COLO668 (cell line): ENCODE results near the gene ZCCHC9.
"Not testable (repeated sequence)": the region's sequence is repeated elsewhere in the genome, so short reads cannot be mapped to it uniquely, and the experiment has no call there.

ENCODE experiments used
- DNase-seq: peaks from one replicate; lab custom pipeline; 2025; ENCODE audit not compliant: unreplicated experiment; lab: John Stamatoyannopoulos, UW

The ZCCHC9 gene

DNA sequence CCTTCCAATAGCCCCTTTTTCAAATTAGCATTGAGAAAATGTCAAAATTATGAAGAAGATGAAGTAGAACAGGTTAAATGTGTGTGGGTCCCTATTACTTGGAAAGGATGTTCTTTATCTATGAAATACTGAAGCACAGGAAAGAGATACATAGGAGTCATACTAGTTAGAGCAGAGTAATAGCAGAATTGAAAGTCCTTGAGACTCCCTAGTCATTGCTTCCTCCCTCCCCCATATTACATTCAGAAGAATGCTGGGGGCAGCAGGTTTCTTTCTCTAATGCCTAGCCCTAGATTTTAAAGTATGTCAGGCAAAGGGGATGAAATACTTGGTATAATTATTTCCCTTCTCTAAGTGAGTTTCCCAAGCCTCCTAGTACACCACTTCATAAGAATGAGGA, 4.4 kb downstream of the ZCCHC9 start:
- DNase-seq = no peak

DNA sequence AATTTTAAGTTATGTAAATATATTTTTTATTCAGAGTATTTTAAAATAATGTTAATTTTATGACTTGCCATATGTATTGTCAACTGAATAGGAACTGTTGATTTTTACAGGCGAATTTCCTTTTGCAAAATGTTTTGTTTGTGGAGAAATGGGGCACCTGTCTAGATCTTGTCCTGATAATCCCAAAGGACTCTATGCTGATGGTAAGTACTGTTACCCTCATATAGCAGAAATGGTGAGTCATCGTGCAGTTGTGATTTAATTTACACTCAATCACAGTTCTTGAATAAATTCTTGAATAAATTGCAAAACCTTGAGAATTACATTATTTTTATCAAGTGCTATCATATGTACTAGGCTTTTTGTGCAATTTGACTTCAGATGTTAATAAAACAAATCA, 7.4 kb downstream of the ZCCHC9 start:
- no peak for DNase-seq

DNA sequence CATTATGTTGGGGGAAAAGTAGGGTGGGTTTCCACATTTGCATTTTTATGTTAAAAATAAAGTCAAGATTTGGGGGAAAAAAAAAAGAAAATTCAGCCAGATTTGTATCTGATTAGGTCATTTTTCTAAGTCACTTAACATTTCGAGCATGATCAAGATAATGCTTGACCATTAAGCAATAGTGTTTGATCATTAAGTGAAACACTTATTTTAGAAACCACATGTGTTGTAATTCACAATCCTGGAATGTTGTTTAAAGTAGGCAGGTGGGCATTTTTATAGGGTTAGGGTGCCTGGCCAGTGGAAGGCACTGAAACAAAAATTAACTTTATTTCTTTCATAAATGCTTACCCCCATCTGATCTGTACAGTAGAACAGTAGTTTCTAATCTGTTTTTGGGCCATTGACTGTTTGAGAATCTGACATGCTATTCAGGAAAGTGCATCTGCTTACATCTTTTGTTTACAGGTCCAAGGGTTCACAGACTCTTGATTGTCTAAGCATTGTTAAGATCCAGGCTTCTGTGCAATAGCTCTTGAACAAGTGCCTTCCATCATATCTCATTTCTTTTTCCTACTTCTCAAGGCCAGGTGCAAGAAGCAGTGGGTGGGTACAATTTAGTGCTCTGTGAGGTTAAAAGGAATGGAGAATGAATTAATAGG, 9.1 kb downstream of the ZCCHC9 start:
- no peak for DNase-seq

DNA sequence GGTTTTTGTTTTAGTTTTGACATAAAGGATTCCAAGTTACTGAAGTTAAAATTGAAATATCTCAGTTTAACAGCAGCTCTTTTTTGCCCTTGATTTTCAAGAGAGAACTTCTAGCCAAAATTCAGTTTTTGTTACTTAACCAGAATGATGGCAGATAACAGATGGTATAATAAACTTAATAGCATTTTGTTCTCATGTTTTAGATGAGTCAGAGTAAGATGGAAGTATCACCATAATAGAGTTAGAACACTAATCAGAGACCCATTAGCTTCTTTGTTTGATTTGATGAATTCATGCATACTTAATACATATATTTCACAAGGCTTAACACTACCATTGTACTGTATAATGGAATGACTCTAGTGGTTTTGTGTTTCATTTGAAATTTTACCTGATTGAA, 11.9 kb downstream of the ZCCHC9 start:
- no peak for DNase-seq

DNA sequence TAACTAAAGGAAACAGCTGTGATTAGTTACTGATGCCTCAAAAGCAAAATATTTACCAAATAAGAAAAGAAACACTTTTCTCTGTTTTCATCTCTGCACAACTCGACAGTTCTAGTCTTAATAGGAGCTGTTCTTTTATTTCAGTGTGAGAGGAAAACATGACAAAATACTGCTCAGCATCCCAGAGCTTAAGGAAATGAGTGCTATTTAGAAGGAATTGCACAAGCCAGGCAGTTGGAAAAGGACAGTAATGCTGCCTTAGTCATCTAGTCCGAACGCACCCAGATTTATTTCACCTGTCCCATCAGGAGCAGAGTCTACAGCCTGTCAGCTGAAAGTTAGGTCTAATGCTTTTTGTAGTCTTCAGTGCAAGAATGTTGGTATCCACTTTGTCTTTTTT, 12.3 kb downstream of the ZCCHC9 start:
- no peak for DNase-seq

DNA sequence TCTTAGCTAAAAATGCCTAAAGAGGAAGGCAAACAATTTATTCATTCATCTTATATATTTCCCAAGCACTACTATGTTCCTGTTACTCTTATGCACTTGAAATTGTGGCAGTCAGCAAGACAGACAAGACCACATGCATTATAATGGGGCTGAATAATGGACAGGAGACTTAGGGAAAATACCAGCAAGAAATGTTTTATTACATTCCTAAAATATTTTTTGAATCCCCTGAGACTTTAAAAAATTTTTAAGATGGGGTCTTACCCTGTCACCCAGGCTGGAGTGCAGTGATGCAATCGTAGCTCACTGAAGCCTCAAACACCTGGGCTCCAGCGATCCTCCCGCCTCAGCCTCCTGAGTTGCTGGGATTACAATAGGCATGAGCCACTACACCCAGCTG, 13.2 kb downstream of the ZCCHC9 start:
- no peak for DNase-seq

DNA sequence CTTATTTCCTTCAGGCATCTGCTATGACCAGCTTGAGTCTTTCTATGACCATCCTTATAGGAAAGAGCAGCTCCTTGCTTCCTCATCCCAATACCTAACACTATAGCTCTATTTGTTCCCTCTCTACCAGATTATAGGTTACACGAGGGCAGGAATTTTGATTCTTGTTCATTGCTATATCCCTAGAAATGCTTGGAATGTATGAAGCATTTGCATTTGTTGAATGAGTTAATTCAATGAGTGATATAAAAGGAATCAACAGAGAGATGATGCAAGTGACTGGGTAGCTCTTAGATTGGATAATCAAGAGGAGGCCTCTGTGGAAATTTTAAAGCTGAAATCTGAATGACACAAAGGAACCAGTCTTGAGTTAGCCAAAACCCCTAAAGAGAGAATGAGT, 13.9 kb downstream of the ZCCHC9 start:
- DNase-seq = no peak

DNA sequence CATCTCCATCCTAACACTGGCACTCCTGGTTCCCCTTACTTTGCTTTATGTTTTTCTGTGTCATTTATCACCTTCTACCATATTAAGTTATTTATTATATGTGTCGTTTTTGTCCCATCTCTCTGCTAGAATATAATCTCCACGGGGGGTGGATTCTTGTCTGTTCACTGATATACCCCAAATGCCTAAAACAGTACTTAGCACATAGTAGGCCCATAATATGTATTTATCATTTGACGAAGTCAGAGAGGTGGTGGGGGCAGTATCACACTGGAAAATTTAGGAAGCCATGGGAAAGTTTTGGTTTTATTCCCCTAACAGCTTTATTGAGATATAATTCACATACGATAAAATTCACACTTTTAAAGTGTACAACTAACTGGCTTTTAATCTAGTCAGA, 14.4 kb downstream of the ZCCHC9 start:
- DNase-seq = no peak

DNA sequence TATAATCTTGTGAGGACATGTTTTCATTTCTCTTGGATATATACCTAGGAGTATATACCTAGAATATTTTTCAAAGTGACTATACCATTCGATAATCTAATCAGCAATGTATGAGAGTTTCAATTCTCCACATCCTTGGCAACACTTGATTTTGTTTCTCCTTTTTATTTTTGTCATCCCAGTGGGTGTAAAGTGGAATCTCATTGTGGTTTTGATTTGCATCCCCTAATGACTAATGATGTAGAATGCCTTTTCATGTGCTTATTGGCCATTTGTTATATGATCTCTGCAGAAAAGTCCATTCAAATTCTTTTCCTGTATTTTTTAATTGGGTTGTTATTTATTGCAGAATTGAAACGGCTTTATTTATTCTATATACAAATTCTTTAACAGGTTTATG, 15.2 kb downstream of the ZCCHC9 start:
- DNase-seq = no peak

DNA sequence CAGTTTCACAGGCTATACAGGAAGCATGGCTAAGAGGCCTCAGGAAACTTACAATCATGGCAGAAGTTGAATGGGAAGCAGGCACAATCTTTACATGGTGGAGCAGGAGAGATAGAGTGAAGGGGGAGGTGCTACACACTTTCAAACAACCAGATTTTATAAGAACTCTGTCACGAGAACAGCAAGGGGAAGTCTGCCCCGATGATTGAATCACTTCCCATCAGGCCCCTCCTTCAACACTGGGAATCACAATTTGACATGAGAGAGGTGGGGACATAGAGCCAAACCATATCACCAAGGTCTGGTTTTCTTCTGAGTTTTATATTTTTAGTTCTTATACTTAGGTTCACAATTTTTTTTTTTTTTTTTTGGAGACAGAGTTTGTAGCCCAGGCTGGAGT, 16.1 kb downstream of the ZCCHC9 start:
- no peak for DNase-seq

DNA sequence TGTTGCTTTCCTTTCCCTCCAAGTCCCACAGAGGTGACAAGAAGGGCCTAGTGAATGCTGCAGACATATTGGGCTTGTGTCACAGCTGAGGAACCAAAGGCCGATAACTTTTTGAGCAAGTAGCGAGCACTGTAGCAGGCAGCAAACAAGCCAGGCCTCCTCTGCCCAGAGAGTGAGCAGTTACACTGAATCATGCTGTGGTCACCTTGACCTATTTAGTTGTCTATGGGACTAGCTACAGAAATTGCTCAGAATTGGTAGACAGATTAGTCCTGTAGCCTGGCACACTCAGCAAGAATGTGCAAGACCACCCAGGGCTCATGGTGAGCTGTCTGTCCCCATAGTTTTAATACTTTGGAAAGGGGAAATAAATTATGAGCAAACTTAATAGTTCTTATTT, 25.2 kb downstream of the ZCCHC9 start:
- no peak for DNase-seq

DNA sequence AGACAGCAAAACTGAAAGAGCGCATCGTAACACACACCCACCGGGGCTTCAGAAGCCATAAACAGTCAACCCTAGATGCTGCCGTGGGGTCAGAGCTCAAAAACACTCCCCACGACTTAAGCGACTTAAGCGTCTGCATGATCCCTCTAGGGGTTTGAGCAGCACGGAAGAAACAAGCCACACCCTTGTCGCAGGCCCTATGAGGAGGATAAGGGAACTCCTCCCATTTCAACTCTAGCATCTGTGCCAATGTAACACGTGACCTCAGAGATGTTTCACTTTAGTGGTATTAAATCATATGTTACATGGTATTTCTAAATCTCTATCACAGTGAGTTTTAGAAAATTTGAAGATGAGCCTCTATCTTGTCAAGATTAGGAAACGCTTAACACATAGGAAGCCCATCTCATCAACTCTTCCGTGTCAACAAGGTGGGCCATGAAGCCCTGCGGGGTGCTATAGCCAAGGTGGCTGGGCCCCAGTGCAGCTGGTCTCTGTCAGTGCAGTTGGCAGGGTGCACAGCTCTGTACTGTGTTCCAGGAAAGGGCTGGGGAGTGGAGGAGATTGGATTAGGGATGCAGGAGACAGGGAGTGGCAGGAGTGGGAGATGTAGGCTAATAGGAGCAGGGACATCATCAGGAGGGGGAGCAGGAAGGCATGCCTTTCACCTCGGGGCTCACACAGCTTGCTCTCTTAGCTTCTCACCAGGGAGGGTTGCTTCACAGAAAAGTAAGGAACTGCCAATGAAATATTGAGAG, 33.1 kb downstream of the ZCCHC9 start:
- no peak for DNase-seq

DNA sequence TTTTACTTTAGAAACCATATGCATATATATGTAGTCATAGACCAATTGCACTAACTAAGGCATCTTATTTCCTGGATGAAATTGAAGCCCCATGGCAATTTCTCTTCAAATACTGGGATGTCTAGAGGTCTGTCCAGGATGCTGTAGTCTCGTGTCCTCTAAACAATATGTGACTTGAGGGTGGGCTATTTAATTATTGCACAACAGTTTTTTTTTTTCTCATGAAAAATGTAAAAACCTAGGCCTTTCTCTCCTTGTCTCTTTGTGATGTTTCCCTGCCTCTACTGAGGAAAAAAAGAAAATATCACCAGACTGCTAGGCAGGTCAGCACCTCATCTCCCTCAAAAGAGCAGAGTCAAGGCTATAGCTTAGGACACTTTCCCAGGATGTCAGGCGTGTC, 34.6 kb downstream of the ZCCHC9 start:
- DNase-seq = no peak

DNA sequence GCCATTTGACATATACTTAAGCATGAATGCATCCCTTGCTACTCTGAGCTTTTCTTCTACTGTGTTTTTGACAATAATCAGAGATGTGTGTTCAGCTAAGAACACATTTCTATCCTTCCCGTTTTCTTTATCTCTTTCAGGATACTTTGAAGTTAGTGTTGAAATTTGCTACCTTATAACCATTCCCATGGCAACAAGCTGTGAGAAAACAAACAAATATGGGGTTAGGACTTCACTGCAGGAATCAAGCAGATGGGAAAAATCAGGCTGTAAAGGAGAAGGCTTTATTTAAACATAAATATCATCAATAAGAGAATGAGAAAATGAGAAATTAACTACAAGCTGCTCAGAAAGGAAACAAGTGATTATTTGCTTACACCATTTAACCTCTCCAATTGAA, 35.2 kb downstream of the ZCCHC9 start:
- no peak for DNase-seq

DNA sequence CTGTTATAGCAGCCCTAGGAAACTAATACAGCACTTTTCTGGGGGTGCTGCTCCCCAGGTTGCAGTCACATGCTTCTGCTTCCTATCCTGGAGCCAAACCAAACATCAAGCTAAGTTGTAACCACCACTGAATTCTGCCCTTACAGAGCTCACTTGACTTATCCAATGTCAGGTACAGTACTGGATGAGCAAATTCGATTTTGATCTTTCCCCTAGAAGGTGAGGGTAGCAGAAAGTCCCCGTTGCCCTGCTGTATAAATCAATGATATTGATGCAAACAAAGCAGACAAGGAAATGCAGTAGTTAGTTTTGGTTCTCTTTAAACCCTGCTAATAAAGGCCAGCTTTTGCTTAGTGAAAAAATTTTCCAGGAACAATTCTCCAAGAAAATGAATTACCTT, 36.4 kb downstream of the ZCCHC9 start:
- no peak for DNase-seq

DNA sequence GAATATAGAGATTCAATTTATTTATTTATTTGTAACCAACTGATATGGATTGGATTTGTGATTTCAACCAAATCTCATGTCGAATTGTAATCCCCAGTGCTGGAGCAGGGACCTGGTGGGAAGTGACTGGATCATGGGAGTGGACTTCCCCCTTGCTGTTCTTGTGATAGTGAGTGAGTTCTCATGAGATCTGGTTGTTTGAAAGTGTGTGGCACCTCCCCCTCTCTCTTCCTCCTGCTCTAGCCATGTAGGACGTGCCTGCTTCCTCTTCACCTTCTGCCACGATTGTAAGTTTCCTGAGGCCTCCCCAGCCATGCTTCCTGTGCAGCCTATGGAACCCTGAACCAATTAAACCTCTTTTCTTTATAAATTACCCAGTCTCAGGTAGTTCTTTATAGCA, 36.8 kb downstream of the ZCCHC9 start:
- not testable (repeated sequence) for DNase-seq

DNA sequence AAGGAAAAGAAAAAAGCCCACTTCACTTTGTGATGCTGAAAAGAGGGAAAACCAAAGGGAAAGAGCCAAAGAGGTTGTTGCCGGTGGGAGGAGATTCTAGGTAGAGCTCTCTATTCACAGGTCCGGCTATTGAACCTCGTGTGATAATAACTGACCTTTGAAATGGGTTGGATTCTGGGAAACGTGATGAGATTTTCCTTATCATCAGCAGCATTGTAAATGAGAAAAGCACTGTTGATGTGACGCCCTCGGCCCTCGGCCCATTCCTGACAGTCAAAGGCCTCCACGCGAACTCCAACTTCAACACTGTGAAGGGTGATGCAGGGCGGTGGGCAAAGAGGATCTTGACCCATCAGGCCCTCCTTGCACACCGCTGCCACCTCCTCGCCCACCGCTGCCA, 43.3 kb downstream of the ZCCHC9 start:
- DNase-seq = no peak

DNA sequence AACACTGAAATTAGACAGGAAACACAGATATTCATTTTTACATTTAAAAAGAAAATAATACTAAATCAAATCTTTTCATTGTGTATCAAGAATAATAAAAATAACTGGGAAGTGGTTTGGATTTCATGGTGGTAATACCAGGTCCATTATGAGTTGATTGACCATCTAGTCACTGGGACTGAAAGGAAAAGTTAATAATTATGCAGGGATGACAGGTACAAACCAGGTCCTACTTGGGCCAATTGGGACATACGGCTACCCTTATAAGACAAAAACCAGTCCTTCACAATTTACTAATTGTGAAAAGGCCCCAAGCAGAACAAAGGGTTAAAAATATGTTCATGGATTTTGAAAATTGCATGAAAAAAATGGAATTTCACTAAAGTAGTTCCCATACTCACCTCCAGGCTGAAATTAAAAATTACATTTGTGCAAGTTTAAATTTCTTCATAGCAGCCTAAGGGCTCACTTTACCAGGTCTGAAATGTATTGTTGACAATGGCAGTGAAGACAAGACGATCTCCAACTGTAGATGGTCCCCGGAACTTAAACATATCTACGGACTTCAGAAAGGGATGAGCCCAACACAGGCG, 44.1 kb downstream of the ZCCHC9 start:
- no peak for DNase-seq

DNA sequence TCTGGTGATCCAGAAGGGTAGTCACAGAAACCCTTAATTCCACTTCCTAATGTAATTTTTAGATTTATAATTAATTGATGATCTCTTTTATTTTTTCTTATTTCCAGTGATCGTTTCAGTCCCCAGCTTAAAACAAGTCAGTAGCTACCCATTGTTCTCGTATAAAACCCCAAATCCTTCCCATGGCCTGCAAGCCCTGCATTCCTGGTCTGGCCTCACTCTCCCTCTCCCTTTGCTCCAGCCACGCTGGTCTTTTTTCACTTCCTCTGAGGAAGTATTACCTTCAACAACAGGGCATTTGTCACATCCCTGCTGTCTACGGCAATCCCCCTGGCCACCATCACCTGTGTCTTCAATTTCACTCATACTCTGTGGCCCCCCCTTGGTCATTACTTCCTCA, 47.8 kb downstream of the ZCCHC9 start:
- DNase-seq = no peak

DNA sequence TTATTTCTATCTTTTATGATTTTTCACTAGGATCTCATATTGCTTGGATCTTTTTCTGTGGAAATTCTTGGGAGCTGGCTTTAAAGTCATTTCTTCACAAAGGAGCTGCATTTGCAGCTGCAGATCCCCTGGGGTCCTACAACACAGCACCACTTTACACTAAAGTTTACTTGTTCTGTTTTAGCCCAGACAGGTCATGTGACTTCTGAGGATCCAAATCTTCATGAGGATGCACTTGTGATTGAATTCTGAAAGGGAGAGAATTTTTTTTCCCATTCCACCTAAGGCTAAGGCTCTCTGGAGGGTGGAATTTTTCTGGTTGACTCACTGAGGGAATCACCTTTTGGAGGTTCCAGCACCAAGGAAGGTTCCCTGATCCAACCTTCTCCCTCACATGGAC, 49.1 kb downstream of the ZCCHC9 start:
- DNase-seq = no peak

DNA sequence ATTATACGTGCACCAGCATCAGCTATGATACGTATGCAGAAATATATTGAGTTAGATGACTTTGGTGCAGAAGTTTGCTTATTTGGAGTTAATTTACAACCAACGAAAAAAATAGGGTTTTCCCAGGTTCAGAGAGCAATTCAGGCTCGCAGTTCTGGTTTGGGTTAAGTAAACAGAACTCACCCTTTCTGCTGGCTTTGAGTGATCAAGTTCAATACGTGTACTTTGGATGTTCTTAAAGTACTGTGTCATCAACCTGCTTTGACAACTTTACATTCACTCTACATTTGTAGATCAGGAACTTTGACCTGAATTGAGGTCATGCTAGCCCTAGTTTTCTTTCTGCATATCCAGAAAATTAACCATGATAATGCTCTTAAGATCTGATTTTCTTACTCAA, 51.8 kb downstream of the ZCCHC9 start:
- DNase-seq = no peak

DNA sequence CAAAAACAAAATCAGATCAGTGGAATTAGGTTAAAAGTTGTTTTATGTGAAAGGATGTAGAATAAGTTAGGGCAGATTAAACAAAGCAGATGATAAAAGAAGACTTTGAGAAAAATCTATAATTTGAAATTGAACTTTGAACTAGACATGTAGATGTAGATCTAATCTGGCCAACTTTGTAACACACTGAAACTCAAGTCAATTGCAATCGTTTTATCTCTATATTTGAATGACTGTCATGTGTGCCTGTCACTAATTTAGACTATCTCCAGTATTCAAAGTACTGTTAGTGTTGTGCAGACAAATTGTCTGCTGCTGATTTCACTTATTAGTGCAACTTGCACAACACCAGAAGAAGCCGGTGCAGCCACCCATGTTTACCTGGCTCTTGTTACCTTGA, 52.7 kb downstream of the ZCCHC9 start:
- no peak for DNase-seq
